ENCODE measurements around the gene MCTP2. TPM values are rescaled to one million over a fixed set of nuclear protein-coding genes. Genes with fewer than 3 reads are reported as not detected.

Gene MCTP2
- total RNA-seq, 4 donors from 2014 or later = 24.6 to 78.1 (median 40.3) TPM

DNA sequence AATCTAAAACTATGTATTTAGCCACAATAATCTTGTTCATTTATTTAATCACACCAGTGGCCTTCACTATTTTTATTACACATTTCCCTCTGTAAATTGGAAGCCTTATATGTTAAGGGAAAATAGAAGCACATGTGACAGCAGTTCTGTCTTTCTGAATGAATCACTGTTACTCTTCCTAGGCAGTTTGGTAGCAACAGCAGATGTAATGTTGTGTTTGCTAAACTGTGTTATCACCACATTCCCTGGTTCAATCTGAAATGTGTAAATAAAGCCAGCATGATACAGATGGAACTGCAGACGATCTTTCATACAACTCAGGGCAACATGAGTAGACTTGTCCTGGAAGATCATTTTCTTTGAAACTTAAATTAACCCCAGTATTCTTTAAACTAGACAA lies 220.1 kb downstream of the MCTP2 start:
- ATAC-seq (ENCODE audit: low FRiP score) = no peak
- DNase-seq (ENCODE audit: low spot score) = no peak
- TF ChIP-seq, protein P1, sequence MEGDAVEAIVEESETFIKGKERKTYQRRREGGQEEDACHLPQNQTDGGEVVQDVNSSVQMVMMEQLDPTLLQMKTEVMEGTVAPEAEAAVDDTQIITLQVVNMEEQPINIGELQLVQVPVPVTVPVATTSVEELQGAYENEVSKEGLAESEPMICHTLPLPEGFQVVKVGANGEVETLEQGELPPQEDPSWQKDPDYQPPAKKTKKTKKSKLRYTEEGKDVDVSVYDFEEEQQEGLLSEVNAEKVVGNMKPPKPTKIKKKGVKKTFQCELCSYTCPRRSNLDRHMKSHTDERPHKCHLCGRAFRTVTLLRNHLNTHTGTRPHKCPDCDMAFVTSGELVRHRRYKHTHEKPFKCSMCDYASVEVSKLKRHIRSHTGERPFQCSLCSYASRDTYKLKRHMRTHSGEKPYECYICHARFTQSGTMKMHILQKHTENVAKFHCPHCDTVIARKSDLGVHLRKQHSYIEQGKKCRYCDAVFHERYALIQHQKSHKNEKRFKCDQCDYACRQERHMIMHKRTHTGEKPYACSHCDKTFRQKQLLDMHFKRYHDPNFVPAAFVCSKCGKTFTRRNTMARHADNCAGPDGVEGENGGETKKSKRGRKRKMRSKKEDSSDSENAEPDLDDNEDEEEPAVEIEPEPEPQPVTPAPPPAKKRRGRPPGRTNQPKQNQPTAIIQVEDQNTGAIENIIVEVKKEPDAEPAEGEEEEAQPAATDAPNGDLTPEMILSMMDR (IDR thresholded peaks at IDR 0.05) = no peak

- ATAC-seq (ENCODE audit: low FRiP score) (no peak), DNase-seq (ENCODE audit: low spot score) (no peak)
- TF ChIP-seq, protein P1 (IDR thresholded peaks at IDR 0.05) = no peak
Observed at GRCh38 chr15:94453227-94453988, 222.0 kb downstream of the MCTP2 start.

DNA sequence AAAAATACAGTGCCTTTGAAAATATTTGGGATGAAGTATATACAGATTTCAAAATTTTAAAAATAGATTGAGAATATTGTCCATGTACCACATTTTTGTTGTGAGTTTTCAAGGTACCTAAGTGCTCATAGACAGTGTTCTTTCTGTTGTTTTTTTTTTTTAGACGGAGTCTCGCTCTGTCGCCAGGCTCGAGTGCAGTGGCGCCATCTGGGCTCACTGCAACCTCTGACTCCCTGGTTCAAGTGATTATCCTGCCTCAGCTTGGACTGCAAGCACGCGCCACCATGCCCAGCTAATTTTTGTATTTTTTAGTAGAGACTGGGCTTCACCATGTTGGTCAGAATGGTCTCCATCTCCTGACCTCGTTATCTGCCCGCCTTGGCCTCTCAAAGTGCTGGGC lies 223.9 kb downstream of the MCTP2 start:
- no peak for ATAC-seq (ENCODE audit: low FRiP score)
- DNase-seq (ENCODE audit: low spot score) = no peak
- TF ChIP-seq, protein P1 (IDR thresholded peaks at IDR 0.05) = no peak

DNA sequence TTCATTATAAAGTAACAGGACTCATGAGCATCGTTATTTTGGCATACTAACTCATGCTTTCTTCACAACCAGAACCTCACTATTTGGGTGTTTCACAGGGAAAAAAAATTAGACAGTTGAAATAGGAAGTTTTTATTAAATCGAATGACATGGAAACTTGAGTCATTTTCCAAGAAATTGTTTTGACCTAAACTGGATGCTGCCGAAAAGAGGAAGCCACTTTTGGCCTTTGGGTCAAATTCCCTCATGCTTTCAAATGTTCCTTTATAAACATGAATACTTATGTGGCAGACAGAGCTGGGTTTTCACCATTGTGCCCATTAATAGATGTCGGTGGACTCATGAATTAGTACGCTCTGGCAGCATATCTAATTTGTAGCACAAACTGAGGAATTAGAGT lies 224.9 kb downstream of the MCTP2 start:
- TF ChIP-seq, protein P1 (IDR thresholded peaks at IDR 0.05) = no peak
- ATAC-seq (ENCODE audit: low FRiP score) (no peak), DNase-seq (ENCODE audit: low spot score) (no peak)

GRCh38 chr15:94457661-94458060 lies 226.3 kb downstream of the MCTP2 start:
- TF ChIP-seq, protein P1 (IDR thresholded peaks at IDR 0.05) = no peak
- ATAC-seq (ENCODE audit: low FRiP score) = no peak
- DNase-seq (ENCODE audit: low spot score) = no peak

DNA sequence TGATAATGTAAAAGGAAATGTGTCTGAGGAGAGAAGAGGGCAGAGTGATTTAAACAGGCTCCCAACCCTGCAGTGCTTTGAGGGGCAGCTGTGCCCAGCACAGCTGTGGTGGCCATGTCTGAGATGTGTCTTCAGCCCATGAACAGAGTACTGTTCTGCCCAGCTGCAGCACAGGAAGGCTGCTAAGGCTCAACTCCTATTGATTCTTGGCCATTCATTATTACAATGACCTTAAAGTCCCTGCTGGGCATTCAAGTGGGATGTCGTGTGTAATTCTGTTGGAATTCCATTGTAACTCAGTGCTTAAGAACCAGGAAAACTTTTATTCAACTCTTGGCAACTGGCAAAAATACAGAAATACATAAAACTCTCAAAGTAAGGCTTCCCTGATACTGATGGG lies 229.3 kb downstream of the MCTP2 start:
- ATAC-seq (ENCODE audit: low FRiP score) (no peak), DNase-seq (ENCODE audit: low spot score) (no peak)
- TF ChIP-seq, protein P1 (IDR thresholded peaks at IDR 0.05) = no peak

DNA sequence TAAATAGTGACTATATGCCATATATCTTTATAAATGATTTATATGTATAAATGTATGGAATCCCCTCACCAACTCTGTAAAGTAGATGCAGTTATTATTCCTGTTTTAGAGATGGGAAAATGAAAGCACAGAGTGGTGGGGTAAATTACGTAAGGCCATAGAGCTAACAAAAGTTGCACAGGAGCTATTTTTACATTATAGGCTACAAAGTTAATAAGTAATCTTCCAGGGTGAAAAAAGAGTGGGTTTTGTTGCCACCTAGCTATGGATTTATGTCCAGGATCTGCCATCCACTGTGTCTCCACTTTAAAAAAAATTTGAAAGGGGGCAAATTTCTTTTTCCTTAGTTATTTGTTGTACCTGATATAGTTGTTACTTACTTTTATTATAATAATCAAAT lies 235.7 kb downstream of the MCTP2 start:
- TF ChIP-seq, protein P1 (IDR thresholded peaks at IDR 0.05) = no peak

More for the DNA sequence above, 235.7 kb downstream of the MCTP2 start:
- ATAC-seq (ENCODE audit: low FRiP score) (no peak), DNase-seq (ENCODE audit: low spot score) (no peak)
